Stimulated activated naive B cell treated with anti-CD40 and anti-IgM and Interleukin-4, amounts not matched to agents 10 μg/mL and 1 μg/mL and 100 μg/mL, for 72 hours (primary cell): ENCODE results near the gene IVD.

Source experiments
- ATAC-seq, 2 donors: fragments of 150-1000 bp; cut with Tn5 transposase; replicated peaks; 2 replicates each; pipeline ENCODE4 v1.10.0; 2021; ENCODE audit warnings: moderate library complexity in 1 of 2
- DNase-seq: peaks from one replicate; pipeline ENCODE4 v3.0.0; 2021
- H3K27ac Mint-ChIP-seq: one replicate; pipeline ENCODE4 v1.8.0; 2022; ENCODE audit warnings: mild to moderate bottlenecking, mixed read lengths
- H3K27me3 Mint-ChIP-seq, 2 donors: one replicate each; pipeline ENCODE4 v1.8.0; 2022; ENCODE audit warnings: mixed read lengths in 2 of 2
- H3K36me3 Mint-ChIP-seq, 2 donors: one replicate each; pipeline ENCODE4 v1.8.0; 2022; ENCODE audit warnings: mixed read lengths in 2 of 2, mild to moderate bottlenecking in 1 of 2
- H3K4me1 Mint-ChIP-seq, 2 donors: one replicate each; pipeline ENCODE4 v1.8.0; 2022; ENCODE audit warnings: mixed read lengths in 2 of 2, mild to moderate bottlenecking in 1 of 2
- H3K4me3 Mint-ChIP-seq, 2 donors: one replicate each; pipeline ENCODE4 v1.8.0; 2022; ENCODE audit warnings: mild to moderate bottlenecking in 2 of 2, mixed read lengths in 2 of 2, moderate library complexity in 1 of 2
- H3K9me3 Mint-ChIP-seq, 2 donors: one replicate each; pipeline ENCODE4 v1.8.0; 2022; ENCODE audit warnings: mixed read lengths in 2 of 2, mild to moderate bottlenecking in 1 of 2

IVD gene

GRCh38 chr15:40405501-40406381 lies at the start of gene IVD:
IVD (plus strand) TSS chr15:40405795; CDS start chr15:40405828, 33 bp downstream.
- Mint-ChIP-seq H3K9me3 (no peaks in the 10 kb centered on the region), H3K4me3 (peak within 1 kb of the TSS; percentile 88 to 97), H3K27me3 (no peaks in the 10 kb centered on the region), H3K27ac (peak within 1 kb of the TSS; percentile 94), H3K36me3 (peaks cover 14 to 17% of the 10 kb centered on the region in 2 donors), H3K4me1 (peaks cover 27 to 59% of the 10 kb centered on the region in 2 donors)
- peak; percentile 88 for DNase-seq
- ATAC-seq, result peak; percentile 93 to 94

DNA sequence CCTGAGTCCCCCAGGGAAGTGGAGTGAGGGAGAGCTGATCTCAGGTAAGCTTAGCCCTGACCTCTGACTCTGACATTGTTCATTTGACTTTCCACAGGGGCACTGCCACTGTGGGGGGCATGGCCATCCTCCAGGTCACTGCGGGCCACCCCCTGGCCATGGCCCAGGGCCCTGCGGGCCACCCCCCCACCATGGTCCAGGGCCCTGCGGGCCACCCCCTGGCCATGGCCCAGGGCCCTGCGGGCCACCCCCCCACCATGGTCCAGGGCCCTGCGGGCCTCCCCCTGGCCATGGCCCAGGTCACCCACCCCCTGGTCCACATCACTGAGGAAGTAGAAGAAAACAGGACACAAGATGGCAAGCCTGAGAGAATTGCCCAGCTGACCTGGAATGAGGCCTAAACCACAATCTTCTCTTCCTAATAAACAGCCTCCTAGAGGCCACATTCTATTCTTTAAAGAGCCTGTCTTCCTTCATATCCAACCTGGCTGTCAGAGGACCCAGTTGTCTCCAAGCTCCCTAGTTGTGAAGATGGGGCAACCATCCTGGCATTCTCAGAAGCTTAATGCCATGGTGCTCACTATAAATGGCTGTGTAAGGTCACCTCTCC lies 49.5 kb upstream of the IVD start:
- no peaks in the 10 kb centered on the region for H3K36me3 Mint-ChIP-seq
- DNase-seq, result no peak
- H3K27ac Mint-ChIP-seq, result no peak overlapping the region
- H3K27me3 Mint-ChIP-seq, result peaks cover 0 to 5% of the 10 kb centered on the region in 2 donors
- ATAC-seq, result no peak
- H3K9me3 Mint-ChIP-seq, result no peaks in the 10 kb centered on the region
- H3K4me1 Mint-ChIP-seq, result peaks cover 8 to 9% of the 10 kb centered on the region in 2 donors
- H3K4me3 Mint-ChIP-seq, result no peak overlapping the region

DNA sequence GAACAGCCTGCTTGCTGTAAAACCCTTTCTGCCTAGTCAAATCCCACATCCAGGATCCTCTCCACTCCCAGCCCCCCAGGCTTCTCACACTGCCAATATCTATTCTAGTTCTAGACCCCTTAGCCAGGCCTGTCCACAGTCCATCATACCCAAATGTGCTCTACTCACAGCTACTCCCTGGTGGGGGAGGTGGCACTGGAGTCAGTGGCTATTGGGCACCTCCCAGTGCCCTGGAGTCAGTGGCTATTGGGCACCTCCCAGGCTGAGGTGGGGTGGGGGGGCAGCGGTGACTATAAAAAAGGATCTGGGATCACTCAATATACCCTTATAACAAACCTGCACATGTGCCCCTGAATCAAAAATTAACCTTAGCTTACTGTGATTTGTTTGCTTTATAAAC lies 48.3 kb upstream of the IVD start:
- Mint-ChIP-seq H3K4me1 (peaks cover 9 to 10% of the 10 kb centered on the region in 2 donors), H3K27me3 (peaks cover 0 to 5% of the 10 kb centered on the region in 2 donors), H3K27ac (no peak overlapping the region), H3K36me3 (no peaks in the 10 kb centered on the region), H3K4me3 (peak overlapping the region in 1 of 2 donors; percentile 87), H3K9me3 (no peaks in the 10 kb centered on the region)
- no peak for DNase-seq
- ATAC-seq, result no peak

DNA sequence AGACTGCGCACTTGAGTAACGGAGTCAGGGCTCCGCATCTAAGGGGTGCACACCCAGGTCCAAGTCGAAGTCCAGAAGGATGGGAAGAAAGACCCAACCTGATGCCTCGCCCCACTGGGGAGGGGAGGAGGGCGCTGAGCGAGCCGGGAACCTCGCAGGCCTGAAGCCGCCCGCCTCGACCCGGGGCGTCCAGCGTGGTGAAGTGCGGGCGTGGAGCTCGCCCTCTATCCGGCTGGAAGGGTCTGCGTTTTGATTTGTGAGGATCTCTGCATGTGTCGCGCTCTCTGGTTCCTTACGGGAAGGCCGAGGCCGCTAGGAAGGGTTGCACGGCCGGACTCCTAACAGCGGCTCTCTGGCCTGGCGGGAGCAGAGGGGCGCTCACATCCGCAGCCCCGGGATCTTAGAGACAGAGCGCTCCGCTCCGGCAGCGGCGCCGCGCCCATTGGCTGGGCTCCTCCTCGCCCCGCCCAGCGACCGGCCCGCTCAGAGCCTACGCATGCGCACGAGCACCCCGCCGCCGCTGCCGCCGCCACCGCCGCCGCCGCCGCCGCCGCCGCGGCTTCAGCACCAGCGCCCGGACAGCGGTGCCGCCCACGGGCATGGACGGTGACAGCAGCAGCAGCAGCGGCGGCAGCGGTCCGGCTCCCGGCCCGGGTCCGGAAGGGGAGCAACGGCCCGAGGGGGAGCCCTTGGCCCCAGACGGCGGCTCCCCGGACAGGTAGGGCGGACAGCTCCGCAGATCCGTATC lies 47.7 kb upstream of the IVD start, which contains the start of gene DISP2:
Gene DISP2 (plus strand): TSS at position 497 of the 748 bp plus-strand sequence. CDS start 103 bp downstream, at position 600.
- H3K4me3 Mint-ChIP-seq, result peak within 1 kb of the TSS; percentile 86 to 87
- no peaks in the 10 kb centered on the region for H3K9me3 Mint-ChIP-seq
- peaks cover 0 to 4% of the 10 kb centered on the region in 2 donors for H3K36me3 Mint-ChIP-seq
- H3K4me1 Mint-ChIP-seq, result peaks cover 9 to 10% of the 10 kb centered on the region in 2 donors
- ATAC-seq (peak; percentile 93), DNase-seq (peak; percentile 85)
- H3K27ac Mint-ChIP-seq, result peak within 1 kb of the TSS; percentile 65
- H3K27me3 Mint-ChIP-seq, result peaks cover 0 to 5% of the 10 kb centered on the region in 2 donors

DNA sequence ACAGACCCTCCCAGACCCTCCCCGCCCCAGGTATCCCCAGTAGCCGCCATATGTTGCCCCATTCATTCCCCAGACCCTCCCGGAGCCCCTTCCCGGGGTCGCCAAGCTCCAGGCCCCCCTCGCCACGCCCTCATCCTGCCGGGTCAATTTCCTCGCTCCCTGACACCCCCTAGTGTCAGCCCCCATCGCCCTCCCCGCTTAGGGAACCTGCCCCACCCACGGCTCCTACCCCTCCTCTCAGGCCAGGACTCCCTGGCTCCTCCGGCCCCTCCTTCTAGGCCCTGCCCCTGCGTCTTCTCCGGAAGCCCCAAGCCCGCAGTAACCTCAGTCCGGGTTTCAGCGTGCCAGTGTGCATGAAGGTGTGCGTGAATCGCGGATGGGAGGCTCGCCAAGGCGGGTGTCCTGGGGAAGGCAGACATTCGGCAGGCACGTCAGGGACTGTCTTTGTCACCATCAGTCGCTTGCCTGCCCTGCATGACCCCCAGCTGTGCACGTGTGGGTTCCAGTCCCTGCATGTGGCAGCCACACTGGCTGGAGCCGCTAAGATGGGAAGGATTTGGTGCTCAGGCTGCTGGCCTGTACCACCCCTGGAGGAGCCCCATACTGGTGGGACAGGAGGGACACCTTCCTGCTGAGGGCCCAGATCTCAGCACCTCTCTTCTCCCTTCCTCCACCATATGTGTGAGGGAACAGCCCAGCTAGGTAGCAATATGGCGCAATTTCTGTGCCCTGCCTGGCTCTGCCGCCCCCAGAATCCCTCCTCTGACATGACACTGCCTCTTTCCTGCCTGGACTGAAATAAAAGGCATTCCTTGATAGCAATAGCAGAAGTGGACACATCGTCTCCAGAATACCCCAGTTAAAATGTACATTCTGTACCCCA lies 46.9 kb upstream of the IVD start:
- no peak for DNase-seq
- H3K27ac Mint-ChIP-seq, result peak overlapping the region; percentile 65

GRCh38 chr15:40360015-40360414 lies 45.6 kb upstream of the IVD start:
- DNase-seq, result no peak
- Mint-ChIP-seq H3K27me3 (no peaks in the 10 kb centered on the region), H3K4me1 (peaks cover 9 to 22% of the 10 kb centered on the region in 2 donors), H3K36me3 (peaks cover 0 to 4% of the 10 kb centered on the region in 2 donors), H3K9me3 (no peaks in the 10 kb centered on the region), H3K4me3 (no peak overlapping the region), H3K27ac (no peak overlapping the region)
- ATAC-seq, result no peak

More for the DNA sequence above, 46.9 kb upstream of the IVD start:
- Mint-ChIP-seq H3K4me1 (peaks cover 10 to 12% of the 10 kb centered on the region in 2 donors), H3K36me3 (peaks cover 0 to 4% of the 10 kb centered on the region in 2 donors), H3K9me3 (no peaks in the 10 kb centered on the region), H3K4me3 (peak overlapping the region; percentile 86 to 87), H3K27me3 (peaks cover 0 to 5% of the 10 kb centered on the region in 2 donors)
- peak; percentile 33 to 40 for ATAC-seq

GRCh38 chr15:40361640-40362039 lies 44.0 kb upstream of the IVD start:
- DNase-seq, result no peak
- no peak overlapping the region for H3K4me3 Mint-ChIP-seq
- peaks cover 1 to 4% of the 10 kb centered on the region in 2 donors for H3K36me3 Mint-ChIP-seq
- no peaks in the 10 kb centered on the region for H3K27me3 Mint-ChIP-seq
- no peak for ATAC-seq
- H3K9me3 Mint-ChIP-seq, result no peaks in the 10 kb centered on the region
- no peak overlapping the region for H3K27ac Mint-ChIP-seq
- peaks cover 13 to 23% of the 10 kb centered on the region in 2 donors for H3K4me1 Mint-ChIP-seq

DNA sequence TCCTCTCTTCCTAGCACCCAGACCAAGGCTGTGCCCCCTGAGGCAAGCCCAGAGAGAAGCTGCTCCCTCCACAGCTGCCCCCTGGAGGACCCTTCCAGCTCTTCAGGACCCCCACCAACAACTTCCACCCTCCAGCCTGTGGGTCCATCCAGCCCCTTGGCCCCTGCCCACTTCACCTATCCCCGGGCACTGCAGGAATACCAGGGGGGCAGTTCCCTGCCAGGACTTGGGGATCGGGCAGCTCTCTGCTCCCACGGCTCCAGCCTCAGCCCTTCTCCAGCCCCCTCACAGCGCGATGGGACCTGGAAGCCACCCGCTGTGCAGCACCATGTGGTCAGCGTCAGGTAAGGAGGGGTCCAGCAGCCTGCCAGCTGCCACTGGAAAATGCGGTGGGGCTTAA lies 42.0 kb upstream of the IVD start:
- Mint-ChIP-seq H3K36me3 (peaks cover 1 to 4% of the 10 kb centered on the region in 2 donors), H3K27ac (no peak overlapping the region), H3K9me3 (no peaks in the 10 kb centered on the region), H3K4me1 (peaks cover 19 to 33% of the 10 kb centered on the region in 2 donors), H3K4me3 (no peak overlapping the region), H3K27me3 (no peaks in the 10 kb centered on the region)
- ATAC-seq, result no peak
- no peak for DNase-seq

GRCh38 chr15:40364251-40364650 lies 41.3 kb upstream of the IVD start:
- Mint-ChIP-seq H3K4me1 (peaks cover 17 to 32% of the 10 kb centered on the region in 2 donors), H3K27ac (no peak overlapping the region), H3K36me3 (peaks cover 1 to 4% of the 10 kb centered on the region in 2 donors), H3K9me3 (no peaks in the 10 kb centered on the region), H3K27me3 (no peaks in the 10 kb centered on the region), H3K4me3 (no peak overlapping the region)
- DNase-seq (no peak), ATAC-seq (no peak)

GRCh38 chr15:40365016-40365415 lies 40.6 kb upstream of the IVD start:
- no peaks in the 10 kb centered on the region for H3K9me3 Mint-ChIP-seq
- DNase-seq, result no peak
- no peak overlapping the region for H3K4me3 Mint-ChIP-seq
- no peak overlapping the region for H3K27ac Mint-ChIP-seq
- H3K4me1 Mint-ChIP-seq, result peaks cover 17 to 35% of the 10 kb centered on the region in 2 donors
- peaks cover 1 to 4% of the 10 kb centered on the region in 2 donors for H3K36me3 Mint-ChIP-seq
- ATAC-seq, result no peak
- no peaks in the 10 kb centered on the region for H3K27me3 Mint-ChIP-seq

- H3K4me1 Mint-ChIP-seq, result peaks cover 17 to 35% of the 10 kb centered on the region in 2 donors
- peaks cover 1 to 4% of the 10 kb centered on the region in 2 donors for H3K36me3 Mint-ChIP-seq
- no peak overlapping the region for H3K27ac Mint-ChIP-seq
- no peak for DNase-seq
- no peak overlapping the region for H3K4me3 Mint-ChIP-seq
- H3K27me3 Mint-ChIP-seq, result no peaks in the 10 kb centered on the region
- no peak for ATAC-seq
- H3K9me3 Mint-ChIP-seq, result no peaks in the 10 kb centered on the region
Observed at GRCh38 chr15:40365624-40366456, 39.8 kb upstream of the IVD start.

DNA sequence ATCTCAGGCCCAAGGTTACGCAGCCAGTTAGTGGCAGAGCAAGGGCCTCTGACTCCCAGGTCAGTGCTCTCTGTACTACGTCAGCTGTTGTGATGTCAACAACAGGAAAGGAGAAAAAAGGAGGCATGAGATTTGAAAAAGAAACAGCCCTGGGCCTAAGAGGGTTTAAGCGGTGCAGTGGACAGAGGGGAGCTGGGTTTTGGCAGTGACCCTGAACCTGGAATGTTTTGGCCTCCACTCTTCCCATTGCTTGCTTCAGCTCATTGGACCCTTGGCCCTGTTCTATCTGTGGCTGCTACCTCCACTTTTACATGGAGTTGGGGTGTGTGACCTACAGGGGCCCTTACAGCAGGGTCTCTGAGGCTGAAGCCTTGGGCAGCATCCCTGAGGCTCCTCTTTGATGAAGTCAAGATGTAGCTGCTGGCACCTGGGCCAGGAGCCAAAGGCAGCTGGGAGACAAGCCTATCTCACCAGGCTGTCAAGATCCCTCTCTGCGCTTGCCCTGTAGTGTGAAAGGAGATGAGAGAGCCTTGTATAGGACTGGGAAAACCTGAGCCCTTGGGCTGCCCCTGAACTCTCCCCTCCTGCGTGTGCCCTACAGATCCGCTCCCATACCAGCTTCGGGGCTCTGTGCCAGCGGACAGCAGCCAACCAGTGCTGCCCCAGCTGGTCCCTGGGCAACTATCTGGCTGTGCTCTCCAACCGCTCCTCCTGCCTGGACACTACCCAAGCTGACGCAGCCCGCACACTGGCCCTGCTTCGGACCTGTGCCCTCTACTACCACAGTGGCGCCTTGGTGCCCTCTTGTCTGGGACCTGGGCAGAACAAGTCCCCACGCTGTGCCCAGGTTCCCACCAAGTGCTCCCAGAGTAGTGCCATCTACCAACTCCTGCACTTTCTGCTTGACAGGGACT lies 38.9 kb upstream of the IVD start:
- H3K27me3 Mint-ChIP-seq, result no peaks in the 10 kb centered on the region
- DNase-seq (no peak), ATAC-seq (no peak)
- peaks cover 15 to 35% of the 10 kb centered on the region in 2 donors for H3K4me1 Mint-ChIP-seq
- H3K27ac Mint-ChIP-seq, result no peak overlapping the region
- peaks cover 1 to 4% of the 10 kb centered on the region in 2 donors for H3K36me3 Mint-ChIP-seq
- H3K4me3 Mint-ChIP-seq, result peak overlapping the region in 1 of 2 donors; percentile 82
- no peaks in the 10 kb centered on the region for H3K9me3 Mint-ChIP-seq
